Activated effector memory CD4-positive, alpha-beta T cell treated with Interleukin-2 at 50 U/mL for 16 hours (primary cell): Measurements from ENCODE around the gene HMCN1.

Experiments
- DNase-seq: peaks from one replicate; pipeline ENCODE4 v3.0.0-alpha.2; 2020

The HMCN1 gene

DNA sequence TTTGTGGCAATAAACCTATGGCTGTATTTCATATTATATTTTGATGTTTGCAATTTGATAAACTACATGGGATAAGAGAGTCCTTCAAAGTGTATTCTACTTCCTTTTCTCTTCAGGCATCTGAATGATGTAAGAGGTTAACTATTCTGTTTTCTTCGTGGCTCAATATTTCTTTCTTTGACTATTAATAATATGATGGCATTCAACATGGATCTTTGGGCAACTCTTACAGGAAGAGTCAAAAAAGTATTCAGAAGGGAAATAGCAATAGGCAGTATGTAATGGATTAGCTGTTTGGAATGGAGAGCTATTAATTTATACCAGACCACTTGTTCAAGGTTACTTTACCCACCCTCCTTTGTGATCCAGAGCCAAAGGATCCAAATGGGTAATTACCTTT is 74.4 kb downstream of the HMCN1 start:
- DNase-seq: no peak

GRCh38 chr1:185811073-185811709 is 77.0 kb downstream of the HMCN1 start:
- no peak for DNase-seq

DNA sequence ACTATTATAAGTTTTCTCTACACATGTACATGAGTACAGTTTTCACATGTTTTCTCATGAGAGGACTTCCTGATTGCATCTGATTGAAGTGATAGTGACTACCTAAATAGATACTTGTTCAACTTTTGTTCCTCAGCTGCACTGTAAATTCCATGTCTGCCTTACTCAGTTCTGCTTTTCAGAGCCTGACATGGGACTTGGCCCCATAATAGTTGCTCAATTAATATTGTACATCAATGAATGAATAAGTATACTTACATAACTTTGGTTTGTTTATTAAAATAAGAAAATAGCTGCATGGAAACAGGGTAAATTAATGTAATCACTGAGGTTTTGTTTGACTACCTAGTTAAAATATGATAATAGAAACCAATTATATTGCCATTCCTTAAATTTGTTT is 78.7 kb downstream of the HMCN1 start:
- DNase-seq: no peak

GRCh38 chr1:185813401-185813979 is 79.3 kb downstream of the HMCN1 start:
- no peak for DNase-seq

GRCh38 chr1:185816460-185816859 is 82.3 kb downstream of the HMCN1 start:
- no peak for DNase-seq

- no peak for DNase-seq
These were observed 85.6 kb downstream of the HMCN1 start for GRCh38 chr1:185819798-185820197.

GRCh38 chr1:185821612-185822385 is 87.6 kb downstream of the HMCN1 start:
- no peak for DNase-seq

DNA sequence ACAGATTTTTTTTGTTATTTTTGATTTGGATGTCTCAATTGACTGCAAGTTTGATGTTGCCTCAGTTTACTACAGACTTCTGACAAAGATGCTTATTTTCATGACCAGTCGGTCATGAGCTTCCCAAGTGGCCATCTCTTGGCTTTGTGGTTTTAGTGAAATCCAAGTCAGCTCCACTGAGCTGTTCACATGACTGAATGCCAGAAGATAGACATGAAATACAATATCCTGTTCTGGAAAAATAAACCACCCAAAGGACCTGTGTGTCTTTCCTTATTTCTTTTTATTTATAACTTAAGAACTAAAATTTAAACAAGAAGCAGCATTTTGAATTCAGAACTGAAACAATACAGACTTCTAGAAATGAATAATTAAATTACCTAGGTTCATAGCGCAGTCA is 89.3 kb downstream of the HMCN1 start:
- DNase-seq: no peak

DNA sequence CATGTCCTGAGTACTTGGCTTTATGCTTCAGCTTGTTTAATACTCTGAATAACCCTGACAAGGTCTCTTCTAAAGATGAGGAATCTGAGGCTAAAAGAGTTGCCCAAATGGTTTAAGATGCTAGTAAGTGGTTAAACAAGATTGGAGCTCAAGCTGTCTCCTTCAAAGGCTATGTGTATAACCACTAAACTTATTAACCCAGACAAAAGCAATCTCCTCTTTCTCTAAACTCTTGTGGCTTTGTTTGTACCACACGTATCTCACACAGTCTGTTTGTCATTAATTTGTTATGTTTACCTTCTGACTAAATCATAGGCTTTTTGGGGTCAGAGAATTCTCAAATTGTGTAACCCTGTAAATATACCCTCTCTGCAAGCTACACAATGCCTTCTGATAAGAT is 89.9 kb downstream of the HMCN1 start:
- no peak for DNase-seq

GRCh38 chr1:185825556-185825955 is 91.4 kb downstream of the HMCN1 start:
- DNase-seq: no peak

- no peak for DNase-seq
These were observed 100.2 kb downstream of the HMCN1 start for GRCh38 chr1:185834371-185834905.

- no peak for DNase-seq
These were observed 101.0 kb downstream of the HMCN1 start for GRCh38 chr1:185835191-185835590.

GRCh38 chr1:185837711-185838110 is 103.5 kb downstream of the HMCN1 start:
- DNase-seq: no peak

GRCh38 chr1:185838111-185838510 is 103.9 kb downstream of the HMCN1 start:
- no peak for DNase-seq

- DNase-seq: no peak
These were observed 106.7 kb downstream of the HMCN1 start for GRCh38 chr1:185840880-185841279.

DNA sequence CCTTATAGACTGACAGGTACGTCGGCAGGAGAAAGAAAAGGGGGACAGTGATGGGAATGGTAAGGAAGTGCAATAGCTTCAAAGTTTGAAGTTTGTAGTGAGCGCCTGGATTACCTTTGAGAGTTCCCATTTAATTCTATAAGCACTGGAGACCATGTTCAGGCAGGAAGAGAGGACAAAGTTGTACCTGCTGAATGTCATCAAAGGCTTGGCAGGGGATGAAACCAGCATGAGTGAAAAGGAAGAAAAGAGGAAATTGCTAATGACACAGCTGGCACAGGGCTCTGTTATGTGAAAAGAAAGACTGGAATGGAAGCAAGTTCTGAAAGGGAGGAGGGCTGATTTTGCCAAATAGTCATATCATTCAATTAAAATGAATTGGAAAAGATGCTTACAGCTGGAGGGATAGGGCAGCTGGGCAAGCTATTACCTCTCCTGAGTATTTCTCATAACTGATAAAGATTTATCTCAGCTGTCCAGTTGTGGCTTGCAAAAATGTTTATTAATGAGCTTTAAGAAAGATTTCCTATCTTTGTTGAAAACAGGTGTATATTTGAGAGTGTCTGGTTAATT is 109.2 kb downstream of the HMCN1 start:
- DNase-seq: no peak

DNA sequence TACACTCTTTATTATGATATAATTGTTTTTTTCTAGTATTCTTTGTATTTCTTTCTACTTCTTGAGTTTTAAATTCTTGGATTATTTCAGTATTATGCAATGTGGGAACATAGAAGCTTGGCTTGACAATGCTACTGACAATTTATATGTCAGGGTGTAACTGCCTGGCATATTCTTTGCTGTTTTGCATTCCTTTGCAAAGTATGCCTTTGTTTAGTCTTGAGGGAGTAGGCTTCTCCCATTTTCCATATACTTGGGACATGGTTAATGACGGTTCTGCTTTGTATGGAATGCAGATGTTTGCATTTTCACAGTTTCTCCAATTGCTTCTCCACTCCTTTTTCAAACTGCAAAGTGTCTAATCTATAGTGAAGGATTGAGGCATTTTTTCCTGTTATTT is 109.8 kb downstream of the HMCN1 start:
- DNase-seq: no peak

- DNase-seq: no peak
These were observed 112.7 kb downstream of the HMCN1 start for GRCh38 chr1:185846672-185847444.

GRCh38 chr1:185849014-185849413 is 114.8 kb downstream of the HMCN1 start:
- DNase-seq: no peak

DNA sequence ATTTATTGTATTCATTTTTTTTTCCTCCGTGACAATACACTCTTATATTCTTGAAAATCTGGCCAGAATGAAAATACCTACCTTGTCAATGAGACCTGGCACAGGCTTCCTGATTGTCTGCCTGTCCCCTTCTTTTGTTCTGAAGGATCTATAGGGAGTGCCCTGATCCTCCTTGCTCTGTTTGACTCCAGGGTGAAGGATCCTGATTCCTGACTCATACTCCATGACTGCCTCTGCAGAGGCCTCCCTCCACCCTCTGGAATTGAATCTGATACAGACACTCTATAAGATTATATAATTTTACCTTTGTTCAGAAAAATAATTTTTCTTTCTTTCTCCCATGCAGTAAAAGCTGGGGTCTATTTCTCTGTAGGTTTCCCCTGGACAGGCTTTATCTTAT is 116.2 kb downstream of the HMCN1 start:
- no peak for DNase-seq

DNA sequence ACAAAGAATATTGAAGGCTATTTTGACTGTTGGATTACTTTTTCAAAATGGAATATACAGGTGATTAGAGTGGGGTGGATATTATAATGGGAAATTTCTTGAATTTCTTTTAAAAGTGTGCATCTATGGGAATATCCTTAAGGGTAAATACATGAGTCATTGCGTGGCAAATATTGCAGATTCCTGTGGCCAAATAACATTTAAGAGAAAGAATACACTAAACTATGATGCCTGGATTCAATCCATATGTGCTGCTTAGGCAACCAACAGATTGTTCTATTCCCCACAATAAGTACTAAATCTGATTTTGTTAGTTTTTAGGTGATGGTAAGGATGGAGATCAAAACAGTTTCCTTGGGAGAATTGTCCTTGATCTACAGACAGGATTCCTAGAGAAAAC is 119.5 kb downstream of the HMCN1 start:
- no peak for DNase-seq

DNA sequence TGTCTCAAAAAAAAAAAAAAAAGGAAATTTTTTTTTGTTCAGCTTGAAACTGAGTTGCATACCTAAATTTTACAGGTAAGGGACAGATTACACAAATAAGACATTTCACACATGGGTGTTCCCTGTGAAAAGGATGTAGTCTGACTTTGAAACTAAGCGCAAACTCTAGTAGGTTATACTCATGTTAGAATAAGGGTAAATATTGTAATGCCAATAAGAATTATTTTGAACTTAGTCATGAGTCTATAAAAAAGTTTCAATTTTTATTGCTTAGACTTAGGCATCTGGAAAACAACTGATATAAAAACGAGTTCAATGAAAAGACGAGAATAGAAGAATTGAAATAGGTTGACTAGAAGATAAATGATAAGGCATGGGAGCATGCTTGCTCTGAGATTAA is 122.3 kb downstream of the HMCN1 start:
- DNase-seq: no peak

GRCh38 chr1:185857442-185857841 is 123.3 kb downstream of the HMCN1 start:
- DNase-seq: no peak
